ENCODE measurements around the gene MAN1A1. TPM values are rescaled to one million over a fixed set of nuclear protein-coding genes. Genes with fewer than 3 reads are reported as not detected.
"Not testable (repeated sequence)": the region's sequence is repeated elsewhere in the genome, so short reads cannot be mapped to it uniquely, and the experiment has no call there.

Gene MAN1A1
- total RNA-seq, 2 donors from 2014 or later = 17.9 to 27.9 TPM

DNA sequence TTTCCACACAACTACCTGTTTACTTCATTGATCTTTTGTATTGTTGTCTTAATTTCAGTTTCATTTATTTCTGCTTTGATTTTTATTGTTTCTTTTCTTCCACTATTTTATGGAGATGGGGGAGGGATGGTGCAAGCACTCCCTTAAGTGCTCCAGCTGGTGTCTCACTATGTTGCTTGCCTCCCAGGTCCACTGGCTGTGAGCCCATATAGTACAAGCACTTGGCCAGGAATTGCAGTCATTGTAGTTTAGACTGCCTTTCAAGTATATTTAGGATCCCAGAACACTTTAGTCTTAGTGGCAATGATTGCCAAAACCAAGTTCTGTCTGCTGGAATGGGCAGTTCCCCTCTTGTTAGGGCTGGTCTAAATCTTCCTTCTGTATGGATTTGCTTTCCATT, 34.9 kb upstream of the MAN1A1 start:
- Histone ChIP-seq H3K36me3 (no peaks in the 10 kb centered on the region), H3K4me3 (no peak overlapping the region), H3K9me3 (no peaks in the 10 kb centered on the region), H3K4me1 (replicated peaks) (no peaks in the 10 kb centered on the region), H3K27ac (no peak overlapping the region), H3K27me3 (replicated peaks; ENCODE audit: insufficient read depth) (no peaks in the 10 kb centered on the region)
- TF ChIP-seq CTCF (IDR thresholded peaks at IDR 0.05) (no peak), POLR2AphosphoS5 (IDR thresholded peaks at IDR 0.05) (no peak), POLR2A (IDR thresholded peaks at IDR 0.05) (no peak)
- intact Hi-C loops (cut with DNase I) = no loop called here
- DNase-seq (ENCODE audit: low spot score) = no peak

DNA sequence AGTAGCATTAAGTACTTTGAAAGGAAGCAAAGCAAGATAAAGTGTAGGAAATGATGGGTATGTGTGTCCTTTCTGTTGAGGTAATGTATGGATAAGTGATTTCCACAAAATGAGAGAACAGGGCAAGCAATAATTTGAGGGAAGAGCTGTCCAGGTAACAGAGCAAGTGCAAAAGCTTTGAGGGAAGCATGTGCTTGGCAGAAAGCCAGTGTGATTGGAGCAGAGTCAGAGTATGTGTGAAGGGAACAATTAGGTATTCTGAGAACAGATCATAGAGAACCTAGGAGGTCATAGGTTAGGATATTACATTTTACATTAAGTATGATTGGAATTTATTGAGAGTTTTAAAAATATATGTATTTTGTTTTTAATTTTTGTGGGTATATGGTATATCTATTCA, 30.2 kb upstream of the MAN1A1 start:
- intact Hi-C loops (cut with DNase I) = no loop called here
- Histone ChIP-seq H3K4me1 (replicated peaks) (no peaks in the 10 kb centered on the region), H3K36me3 (no peaks in the 10 kb centered on the region), H3K4me3 (no peak overlapping the region), H3K27ac (no peak overlapping the region), H3K27me3 (replicated peaks; ENCODE audit: insufficient read depth) (no peaks in the 10 kb centered on the region), H3K9me3 (no peaks in the 10 kb centered on the region)
- TF ChIP-seq POLR2AphosphoS5 (IDR thresholded peaks at IDR 0.05) (no peak), POLR2A (IDR thresholded peaks at IDR 0.05) (no peak), CTCF (IDR thresholded peaks at IDR 0.05) (no peak)
- DNase-seq (ENCODE audit: low spot score) = no peak

GRCh38 chr6:119377043-119377442, 27.5 kb upstream of the MAN1A1 start:
- H3K4me3 ChIP-seq; H3K27ac ChIP-seq; H3K4me1 ChIP-seq (replicated peaks); DNase-seq (ENCODE audit: low spot score); H3K27me3 ChIP-seq (replicated peaks; ENCODE audit: insufficient read depth); intact Hi-C loops (cut with DNase I); H3K36me3 ChIP-seq; H3K9me3 ChIP-seq: not testable (repeated sequence)
- 100% methylated on average over 1 of the region's 1 CpG for WGBS

DNA sequence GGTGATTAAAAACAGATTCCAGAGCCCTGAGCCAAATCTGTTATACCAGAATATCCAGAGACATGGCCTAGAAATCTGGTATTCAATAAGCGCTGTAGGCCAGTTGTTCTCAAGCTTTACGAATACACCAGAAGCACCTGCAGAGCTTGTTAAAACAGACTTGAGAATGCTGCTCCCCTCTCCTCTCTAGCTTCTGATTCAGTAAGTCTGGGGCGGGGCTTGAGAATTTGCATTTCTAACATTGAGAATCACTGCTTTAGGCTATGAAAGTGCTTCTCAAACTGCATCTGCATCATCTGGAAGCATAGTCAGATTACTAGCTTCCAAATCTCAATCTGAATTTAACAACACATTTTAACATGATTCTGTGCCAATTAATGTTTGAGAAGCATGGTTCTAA, 20.5 kb upstream of the MAN1A1 start:
- H3K36me3 ChIP-seq = no peaks in the 10 kb centered on the region
- no peaks in the 10 kb centered on the region for H3K4me1 ChIP-seq (replicated peaks)
- no peak for DNase-seq (ENCODE audit: low spot score)
- no peak overlapping the region for H3K27ac ChIP-seq
- no peak overlapping the region for H3K4me3 ChIP-seq
- TF ChIP-seq POLR2A (IDR thresholded peaks at IDR 0.05) (no peak), POLR2AphosphoS5 (IDR thresholded peaks at IDR 0.05) (no peak), CTCF (IDR thresholded peaks at IDR 0.05) (no peak)
- H3K9me3 ChIP-seq = no peaks in the 10 kb centered on the region
- 95% methylated on average over 3 of the region's 3 CpGs for WGBS
- intact Hi-C loops (cut with DNase I) = no loop called here
- H3K27me3 ChIP-seq (replicated peaks; ENCODE audit: insufficient read depth) = no peaks in the 10 kb centered on the region

- H3K36me3 ChIP-seq = no peaks in the 10 kb centered on the region
- DNase-seq (ENCODE audit: low spot score) = no peak
- TF ChIP-seq POLR2AphosphoS5 (IDR thresholded peaks at IDR 0.05) (no peak), POLR2A (IDR thresholded peaks at IDR 0.05) (no peak), CTCF (IDR thresholded peaks at IDR 0.05) (no peak)
- no peaks in the 10 kb centered on the region for H3K9me3 ChIP-seq
- intact Hi-C loops (cut with DNase I) = no loop called here
- H3K4me1 ChIP-seq (replicated peaks) = no peaks in the 10 kb centered on the region
- WGBS = 90% methylated on average over 6 of the region's 6 CpGs
- no peak overlapping the region for H3K4me3 ChIP-seq
- no peak overlapping the region for H3K27ac ChIP-seq
- no peaks in the 10 kb centered on the region for H3K27me3 ChIP-seq (replicated peaks; ENCODE audit: insufficient read depth)
Measured at GRCh38 chr6:119368921-119369320, 19.4 kb upstream of the MAN1A1 start.

All from prostate gland (tissue), 2 donors.